ENCODE data around the gene USP13.

Gene USP13

DNA sequence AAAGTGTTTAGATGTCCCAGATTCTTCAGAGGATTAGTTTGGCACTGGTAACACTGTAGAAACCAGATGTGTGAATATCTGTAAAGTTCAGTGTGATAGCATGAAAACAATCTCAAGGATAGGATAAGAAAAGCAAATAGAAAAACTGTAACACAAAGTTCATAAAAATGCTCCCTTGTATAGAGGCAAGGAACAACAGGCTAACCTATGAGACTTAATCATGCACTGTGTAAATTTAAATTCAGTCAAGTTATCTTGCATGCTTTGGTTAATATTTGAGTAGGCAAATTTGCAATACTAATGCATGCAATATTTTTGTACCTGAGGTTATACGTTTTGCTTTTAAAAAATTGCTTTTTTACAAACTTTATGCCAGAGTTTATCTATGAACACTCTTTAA lies 144.4 kb downstream of the USP13 start:
- no peak for DNase-seq

DNA sequence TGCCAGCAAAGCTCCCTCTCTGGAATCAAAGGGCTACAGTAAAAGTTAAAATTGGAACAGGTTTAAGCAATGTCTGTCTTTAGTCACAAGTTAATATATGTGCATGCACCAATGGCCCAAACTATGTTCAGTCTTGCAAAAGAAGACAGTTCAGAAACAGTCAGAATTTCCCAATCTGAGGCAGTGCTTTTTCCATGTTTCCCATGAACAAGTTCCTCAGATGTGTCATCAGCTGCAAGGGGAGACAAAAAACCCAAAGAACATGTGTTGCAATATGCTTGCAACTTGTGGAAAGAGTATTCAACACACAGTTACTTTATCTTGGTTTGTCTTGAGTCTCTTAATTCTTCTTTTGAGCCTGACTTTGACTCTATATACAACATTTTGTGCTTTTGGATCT lies 148.4 kb downstream of the USP13 start:
- no peak for DNase-seq

DNA sequence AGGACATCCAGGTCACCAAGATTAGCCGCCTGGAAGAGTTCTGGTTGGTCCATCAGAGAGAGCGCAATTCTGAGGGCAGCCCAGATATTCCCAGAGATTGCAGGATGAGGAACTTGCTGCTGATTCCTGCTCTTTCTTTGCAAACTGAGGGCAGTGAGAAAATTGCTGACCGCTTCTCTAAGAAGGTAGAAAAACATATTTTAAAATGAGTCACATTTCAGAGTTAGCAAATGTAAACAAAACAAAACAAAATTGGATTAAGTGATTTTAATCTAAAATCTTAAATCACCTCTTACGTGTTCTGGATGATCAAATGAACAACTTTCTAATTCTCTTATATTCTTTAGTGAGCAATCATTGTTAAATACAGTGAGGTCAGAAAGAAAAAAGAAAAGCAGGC lies 149.0 kb downstream of the USP13 start:
- no peak for DNase-seq

DNA sequence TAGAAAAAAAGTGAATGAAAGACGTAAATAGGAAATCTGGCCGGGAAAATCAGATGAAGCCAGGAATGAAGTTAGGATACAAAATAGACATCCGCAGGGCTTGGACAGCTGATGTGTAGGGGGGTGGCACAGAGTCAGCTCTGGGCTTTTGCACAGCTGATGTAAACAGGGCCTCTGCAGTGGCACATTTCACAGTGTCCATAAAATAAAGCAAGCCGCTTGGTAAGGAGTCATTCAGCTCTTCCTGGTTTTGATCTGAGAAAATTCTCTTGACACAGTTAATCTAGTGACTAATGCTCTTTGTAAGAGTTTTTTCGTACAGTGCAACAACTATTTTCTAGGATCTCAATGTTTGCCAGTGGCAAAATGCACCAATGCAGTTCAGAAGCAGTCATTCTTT lies 153.3 kb downstream of the USP13 start:
- no peak for DNase-seq

DNA sequence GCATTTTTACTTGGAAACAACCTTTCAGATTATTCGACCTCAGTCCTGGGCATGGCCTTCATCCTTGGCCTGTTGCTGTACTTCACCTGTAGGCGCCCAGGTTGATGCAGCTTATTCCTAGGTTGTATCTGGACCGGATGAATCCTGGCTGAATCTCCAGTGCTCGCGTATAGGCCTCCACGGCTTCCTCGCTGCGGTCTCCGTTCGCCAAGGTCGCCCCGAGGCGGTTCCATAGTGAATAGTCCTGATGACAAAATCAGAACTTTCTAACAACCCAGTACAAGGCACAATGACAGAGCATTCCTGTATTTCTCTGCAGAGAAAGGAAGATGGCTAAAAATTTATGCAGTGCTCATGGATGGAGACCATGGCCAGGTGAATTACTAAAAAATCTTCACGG lies 154.7 kb downstream of the USP13 start:
- no peak for DNase-seq

DNA sequence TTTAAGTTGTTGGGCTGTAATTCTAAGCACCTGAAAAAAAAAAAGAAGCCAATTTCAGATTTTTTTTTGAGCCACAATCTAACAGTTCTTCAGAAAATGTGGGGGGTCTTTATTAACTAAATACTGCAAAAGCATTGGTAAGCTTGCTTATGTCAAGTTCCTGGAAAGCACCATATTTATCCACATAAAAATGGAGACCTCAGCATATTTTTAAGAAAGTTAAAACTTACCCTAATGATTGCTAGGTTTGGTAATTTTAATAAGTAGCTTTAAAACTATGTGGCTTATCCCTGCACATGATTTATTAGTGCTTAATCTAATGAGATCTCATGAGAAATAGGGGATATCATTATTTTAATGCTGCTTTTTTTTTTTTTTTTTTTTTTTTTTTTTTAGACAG lies 156.8 kb downstream of the USP13 start:
- DNase-seq = no peak

DNA sequence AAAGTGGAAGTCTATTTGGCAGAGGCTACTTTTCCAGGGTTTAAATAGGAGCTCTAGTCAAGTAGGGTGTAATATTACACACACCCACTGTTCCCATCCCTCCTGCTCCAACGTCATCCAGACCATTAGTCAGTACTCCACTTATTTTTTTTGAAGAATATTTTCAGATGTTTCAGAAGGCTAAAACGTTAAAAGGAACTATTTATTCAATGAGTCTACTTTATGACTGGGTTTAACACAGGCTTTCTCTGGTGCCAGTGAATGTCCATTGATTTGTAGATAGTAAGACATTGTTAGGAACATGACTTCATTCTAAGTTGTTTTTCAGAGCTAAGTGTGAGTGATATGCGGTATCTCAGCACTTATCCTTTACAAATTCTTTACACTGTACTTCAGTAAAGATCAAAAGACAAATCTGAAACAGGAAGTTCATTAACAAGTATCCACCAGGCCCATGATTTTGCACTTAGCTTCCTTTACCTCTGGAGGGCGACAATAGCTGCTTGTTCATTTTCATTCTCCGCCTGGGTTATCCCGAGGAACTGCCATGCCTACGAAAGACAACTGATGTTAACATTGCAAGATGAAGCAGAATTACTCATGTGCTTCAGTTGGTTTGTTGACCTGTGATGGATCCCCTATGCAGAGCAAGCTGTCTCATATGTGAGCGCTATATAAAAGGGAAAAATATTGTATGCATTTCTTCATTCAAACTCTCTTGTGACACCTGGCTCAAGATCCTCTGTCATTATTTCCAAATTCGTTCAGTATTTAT lies 158.7 kb downstream of the USP13 start:
- DNase-seq = peak in 1 of 5 experiments; percentile 62

DNA sequence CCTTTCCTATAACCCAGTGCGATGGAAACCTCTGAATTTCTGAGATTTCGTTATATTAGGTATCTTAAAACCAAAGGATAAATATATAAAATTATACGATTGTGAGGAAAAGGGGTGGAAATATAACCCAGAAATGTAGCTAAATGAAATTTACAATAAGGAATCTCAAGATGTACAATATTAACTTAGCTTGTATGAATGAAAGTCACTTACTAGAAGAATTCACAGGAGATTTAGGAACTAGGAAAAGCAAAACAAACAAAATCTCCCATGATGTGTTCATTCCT lies 159.2 kb downstream of the USP13 start:
- no peak for DNase-seq

DNA sequence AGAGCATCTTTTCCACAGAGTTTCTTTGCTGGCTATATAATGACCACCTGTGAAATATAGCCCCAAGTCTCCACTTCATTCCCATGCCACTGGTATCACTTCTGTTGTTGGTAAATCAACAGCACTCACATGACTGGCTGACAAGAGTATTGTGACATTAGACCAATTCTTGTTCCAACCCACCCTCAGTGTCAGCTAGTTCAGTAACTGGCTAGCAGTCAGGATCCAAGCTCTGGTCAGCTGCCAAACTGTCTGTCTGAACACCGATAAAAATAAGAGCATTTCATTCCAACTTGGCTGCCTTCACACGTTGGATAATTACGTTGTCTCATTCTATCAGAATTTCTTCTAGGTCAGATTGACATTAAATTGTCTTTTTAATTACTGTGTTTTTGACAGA lies 166.5 kb downstream of the USP13 start:
- no peak for DNase-seq

DNA sequence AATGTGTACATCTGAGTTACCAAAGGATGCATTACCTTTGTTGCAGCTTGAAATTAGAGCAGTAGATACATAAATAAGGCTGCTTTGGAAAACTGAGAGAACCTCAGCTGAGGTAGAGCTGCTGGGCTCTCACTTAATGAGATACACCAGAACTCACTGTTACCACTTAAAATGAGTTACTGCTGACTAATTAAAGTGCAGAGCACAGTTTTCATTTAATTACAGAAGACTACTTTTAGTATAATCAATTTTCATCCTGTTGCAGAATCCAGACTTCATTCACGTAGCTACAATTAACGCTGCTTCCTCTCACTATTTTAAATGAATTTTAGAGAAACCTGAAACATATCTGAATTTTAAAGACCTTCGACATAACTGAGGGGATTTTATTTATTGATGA lies 169.5 kb downstream of the USP13 start:
- DNase-seq = no peak

DNA sequence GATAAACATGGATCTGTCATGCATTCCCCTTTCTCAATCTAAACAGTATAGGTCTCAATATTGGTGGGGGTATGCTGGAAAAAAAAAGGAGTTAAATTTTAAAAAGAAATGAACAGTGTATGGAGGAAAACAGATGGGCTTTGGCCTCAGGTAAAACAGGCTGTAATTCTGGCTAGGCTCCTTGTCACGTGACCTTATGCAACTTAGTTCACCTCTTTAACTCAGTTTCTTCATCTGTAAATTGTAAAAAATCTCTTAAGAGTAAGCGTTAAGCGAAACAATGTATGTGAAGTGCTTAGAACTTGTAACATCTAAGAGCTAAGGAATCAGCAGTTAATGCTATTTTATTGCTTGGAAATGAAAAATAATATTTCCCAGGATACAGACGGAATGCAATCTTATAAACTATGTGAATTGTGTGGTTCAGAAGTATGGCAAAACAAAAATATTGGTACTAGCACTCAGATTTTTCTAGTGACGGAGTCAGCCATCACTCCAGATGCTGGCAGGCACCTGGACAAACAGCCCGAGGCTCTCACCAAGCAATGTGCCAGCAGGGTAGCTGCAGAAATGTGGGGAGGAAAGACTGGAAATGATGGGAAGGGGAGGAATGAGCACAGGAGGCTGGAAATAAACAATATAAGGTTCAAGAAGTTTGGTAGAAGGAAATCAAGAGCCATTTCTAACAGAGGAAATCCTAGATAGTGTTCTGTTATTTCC lies 172.8 kb downstream of the USP13 start:
- no peak for DNase-seq

DNA sequence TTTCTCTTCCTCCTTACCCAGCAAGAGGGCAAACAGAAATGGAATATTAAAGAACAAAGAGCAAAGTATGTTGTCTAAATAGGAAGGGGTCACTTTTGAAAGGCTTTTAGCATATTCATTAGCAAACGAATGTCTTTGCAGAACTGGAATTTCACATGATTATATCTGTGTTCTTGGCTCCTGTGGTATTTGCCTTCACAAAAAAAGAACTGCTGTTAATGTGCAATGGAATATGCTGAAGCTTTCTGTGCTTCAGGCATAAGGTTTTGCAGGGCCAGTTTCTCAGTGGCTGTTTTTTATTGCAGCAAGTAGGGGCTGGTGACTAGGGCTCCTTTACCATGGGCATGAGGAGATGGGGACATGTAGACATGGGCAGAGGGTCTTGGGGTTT lies 173.4 kb downstream of the USP13 start:
- DNase-seq = no peak

DNA sequence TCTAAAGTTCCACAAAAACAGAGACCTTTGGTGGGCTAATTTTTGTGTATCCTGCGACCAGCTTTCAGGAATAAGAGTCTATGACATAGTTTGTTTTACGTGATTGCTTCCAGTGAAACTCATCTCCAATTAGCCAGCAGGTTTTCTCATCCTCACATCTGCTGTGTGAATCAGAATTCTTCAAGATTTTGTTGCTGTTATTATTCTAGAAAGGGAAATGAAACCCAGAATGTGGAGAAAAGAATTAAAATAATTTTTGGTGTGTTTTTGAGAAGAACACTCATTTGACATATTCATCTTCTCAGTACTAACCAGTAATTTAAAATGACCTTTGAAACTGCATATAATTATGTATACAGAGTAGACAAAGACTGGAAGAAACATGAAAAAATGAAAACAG lies 175.9 kb downstream of the USP13 start:
- no peak for DNase-seq

DNA sequence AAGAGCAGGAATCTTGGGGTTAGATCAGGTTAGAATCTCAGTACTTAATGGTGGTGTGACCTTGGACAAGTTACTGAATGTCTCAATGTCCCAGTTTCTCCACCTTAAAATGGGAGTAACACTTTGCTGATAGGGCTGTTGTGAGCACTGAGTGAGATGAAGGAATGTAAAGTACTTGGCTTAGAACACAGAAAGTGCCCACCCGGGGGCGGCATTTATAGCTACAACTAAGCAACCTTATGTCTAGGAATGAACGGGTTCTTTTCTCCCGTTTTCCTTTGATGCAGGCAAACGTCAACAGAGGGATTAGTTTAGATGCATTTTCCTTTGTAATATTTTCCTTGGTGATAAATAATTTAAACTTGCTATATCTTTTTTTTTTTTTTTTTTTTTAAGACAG lies 176.6 kb downstream of the USP13 start:
- DNase-seq = no peak

DNA sequence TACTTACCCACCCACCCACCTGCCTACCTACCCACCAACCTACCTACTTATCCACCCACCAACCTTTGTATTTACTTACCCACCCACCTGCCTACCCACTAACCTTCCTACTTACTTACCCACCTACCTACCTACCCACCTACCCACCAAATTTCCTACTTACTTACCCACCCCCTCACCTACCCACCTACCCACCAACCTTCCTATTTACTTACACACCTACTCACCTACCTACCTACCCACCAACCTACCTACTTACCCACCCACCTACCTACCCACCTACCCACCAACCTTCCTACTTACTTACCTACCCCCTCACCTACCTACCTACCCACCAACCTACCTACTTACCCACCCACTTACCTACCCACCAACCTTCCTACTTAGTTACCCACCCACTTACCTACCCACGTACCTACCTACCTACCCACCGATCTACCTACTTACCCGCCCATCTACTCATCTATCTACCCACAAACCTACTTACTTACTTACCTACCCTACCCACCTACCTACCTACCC lies 179.6 kb downstream of the USP13 start:
- DNase-seq = no peak

DNA sequence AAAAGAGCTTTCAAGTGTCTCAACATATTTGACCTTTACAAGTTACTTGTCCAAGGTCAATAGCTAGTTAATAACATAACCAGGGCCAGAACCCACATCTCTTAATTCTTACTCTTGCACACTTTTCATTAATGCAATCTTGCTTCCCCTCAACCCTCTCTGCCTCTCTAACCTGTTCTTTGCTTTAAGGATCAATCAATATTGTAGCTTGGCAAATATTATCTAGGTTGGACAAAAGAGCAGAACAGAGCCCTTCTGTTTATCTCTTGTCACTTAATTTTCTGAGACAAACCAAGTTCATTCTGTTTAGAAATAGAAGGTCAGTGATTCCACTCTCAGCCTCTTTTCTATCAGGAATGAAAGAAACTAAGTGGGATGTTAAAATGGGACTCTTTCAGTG lies 180.5 kb downstream of the USP13 start:
- no peak for DNase-seq

DNA sequence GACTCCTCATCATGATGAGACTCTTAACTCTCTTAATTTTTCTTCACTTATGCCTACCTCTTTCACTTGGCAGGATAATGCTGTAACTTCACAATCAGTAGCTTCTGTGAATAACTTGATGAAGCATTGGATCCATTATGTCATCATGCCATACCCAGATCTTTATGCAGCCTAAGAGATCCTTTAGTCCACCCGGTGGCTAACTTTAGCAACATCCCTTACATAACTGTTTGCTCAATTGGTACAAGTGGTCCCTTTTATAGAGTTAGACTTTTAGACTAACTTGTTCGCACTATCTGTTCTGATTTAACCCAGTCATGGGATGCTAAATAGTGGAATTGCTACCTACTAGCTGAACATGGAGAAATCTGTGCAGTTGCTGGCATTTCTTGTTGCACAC lies 184.5 kb downstream of the USP13 start:
- no peak for DNase-seq

Data from T-helper 2 cell (primary cell).